ENCODE measurements around the gene THBS4.

The THBS4 gene

DNA sequence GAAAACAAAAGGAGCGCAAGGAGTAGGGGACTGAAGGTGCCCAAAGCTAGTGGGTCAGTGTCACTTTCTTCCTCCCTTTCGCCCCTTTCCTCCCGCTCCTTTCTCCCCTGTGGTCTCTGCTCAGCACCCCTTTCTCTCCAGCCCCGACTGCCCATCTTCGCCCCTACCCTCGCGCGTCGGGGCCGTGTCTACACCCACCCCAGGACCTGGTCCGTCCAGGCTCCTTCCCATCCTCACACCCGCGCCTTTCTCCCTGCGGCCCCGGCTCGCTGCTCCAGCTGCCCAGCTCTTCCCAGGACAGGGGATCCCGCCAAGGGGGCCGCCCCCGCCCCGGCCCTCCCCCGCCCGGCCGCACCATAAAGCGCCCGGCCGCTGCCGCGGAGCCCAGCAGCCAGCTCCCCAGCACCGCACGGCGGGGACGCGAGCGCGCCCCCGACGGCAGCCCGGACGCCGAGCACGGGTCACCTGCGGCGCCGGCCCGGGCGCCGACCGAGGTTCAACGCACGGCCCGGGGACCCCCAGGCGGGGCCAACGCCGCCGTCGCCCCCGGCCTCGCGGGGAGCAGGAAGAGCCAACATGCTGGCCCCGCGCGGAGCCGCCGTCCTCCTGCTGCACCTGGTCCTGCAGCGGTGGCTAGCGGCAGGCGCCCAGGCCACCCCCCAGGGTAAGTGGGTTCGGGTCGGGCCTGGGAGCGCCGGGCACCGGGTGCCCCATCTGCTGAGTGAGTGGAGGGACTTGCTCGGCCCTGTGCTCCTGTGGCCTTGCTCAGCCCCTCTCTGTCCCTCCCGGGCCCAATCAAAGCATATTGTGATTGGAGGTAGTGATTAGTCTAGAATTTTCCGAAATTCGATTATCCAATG lies at the start of gene THBS4:
Gene THBS4 (plus strand): TSS at position 387 of the 860 bp plus-strand sequence. CDS start 190 bp downstream, at position 577.
- no peak for DNase-seq

DNA sequence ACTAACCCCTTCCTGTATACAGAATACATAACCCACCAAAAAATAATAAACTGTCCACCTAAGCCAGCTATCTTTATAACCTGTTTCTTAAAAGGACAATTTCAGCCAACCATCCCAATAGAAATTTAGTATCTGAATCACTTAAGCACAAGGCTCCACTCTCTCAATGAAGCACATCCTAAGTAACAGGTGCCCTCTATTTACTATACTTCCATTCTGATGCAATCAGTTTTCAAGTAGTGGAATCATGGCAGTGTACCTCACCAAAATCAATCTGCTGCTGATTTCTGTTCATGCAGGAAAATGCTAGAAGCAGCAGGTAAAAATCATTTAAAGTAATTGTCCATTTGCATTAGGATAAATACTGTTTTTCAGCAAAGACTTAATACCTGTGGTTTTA lies 48.9 kb upstream of the THBS4 start:
- DNase-seq, result no peak

DNA sequence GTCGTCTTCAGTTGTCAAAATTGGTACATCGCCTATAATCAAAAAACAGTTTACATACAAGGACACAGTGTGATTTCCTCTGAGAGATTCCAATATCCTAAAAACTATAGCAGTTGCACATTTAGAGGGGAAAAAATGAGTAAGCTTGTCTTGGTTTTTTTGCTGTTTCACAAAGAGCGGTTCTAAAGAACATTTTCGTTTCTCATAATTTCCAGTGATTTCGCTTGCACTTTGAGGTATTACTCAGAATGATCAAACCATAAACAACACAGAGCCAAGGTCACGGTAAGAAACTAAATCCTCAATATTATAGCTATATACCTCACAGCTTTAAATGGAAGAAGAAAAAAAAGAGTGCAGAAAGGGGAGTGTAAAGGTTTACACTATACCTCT lies 44.9 kb upstream of the THBS4 start:
- no peak for DNase-seq

GRCh38 chr5:79990598-79991507 lies 44.3 kb upstream of the THBS4 start, which contains the start of gene MTX3:
Gene MTX3, minus strand, starts transcription at chr5:79991262. Its CDS starts 24 bp downstream, at chr5:79991238.
- DNase-seq, result peak; percentile 91 to 94

- DNase-seq, result no peak
These were observed 42.1 kb upstream of the THBS4 start for GRCh38 chr5:79992891-79993657.

GRCh38 chr5:79999722-80000121 lies 35.4 kb upstream of the THBS4 start:
- DNase-seq, result no peak

- DNase-seq, result no peak
These were observed 32.5 kb upstream of the THBS4 start for GRCh38 chr5:80002677-80003076.

GRCh38 chr5:80008995-80009765 lies 26.0 kb upstream of the THBS4 start:
- DNase-seq, result no peak

DNA sequence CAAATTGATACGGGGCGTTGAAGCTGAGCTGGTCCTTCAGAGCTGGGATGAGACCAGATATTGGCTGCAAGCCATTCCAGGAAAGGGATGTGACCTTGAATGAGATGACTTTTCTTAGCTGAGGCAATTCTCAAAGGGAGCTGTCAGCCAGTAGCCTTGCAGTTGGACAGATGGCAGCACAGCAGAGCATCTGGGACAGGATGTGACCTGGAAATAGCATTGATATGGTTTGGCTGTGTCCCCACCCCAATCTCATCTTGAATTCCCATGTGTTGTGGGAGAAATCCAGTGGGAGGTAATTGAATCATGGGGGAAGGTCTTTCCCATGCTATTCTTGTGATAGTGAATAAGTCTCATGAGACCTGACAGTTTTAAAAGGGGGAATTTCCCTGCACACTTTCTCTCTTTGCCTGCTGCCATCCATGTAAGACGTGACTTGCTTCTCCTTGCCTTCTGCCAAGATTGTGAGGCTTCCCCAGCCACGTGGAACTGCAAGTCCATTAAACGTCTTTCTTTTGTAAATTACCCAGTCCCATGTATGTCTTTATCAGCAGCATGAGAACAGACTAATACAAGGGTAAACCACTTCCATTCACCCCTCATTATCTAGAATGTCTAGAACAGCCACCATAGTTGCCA lies 24.3 kb upstream of the THBS4 start:
- DNase-seq, result no peak

DNA sequence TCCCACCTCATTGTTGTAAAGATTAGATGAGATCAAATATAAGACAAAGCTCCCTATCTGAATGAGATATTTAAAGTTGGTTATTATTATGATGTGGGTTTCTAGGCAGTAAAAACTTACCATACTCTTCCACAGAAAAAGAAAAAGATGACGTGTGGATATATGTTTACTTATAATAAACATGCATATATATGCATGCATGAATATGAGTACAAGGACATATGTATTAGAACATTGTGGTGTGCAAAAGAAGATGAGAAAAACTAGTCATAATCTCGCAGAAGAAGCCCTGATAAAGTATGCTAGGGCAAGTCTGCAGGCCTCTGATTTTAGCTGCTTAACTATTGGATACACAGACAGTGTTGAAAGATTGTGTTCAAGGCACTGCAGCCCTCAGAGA lies 10.1 kb upstream of the THBS4 start:
- DNase-seq, result no peak

GRCh38 chr5:80026841-80027240 lies 8.3 kb upstream of the THBS4 start:
- DNase-seq, result no peak

DNA sequence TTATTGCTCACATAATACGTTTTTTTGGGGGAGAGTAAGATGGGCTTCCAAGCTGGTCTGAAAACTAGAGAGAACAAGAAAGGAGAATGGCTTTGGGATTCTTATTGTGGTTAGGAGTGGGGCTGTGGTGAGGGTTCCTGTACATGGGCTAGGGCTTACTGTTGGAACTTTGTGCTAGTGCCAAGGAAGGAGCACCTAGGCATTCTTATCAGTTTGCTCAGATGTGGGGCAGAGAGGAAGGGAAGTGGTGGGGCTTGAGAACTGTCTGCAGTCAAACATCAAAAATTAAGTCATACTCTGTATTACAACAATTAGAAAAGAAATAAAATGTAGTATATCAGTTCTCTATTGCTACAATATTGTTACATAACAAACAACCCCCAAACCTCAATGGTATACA lies 4.0 kb upstream of the THBS4 start:
- DNase-seq, result no peak

- no peak for DNase-seq
These were observed 1.6 kb upstream of the THBS4 start for GRCh38 chr5:80033513-80033912.

GRCh38 chr5:80034559-80034958 lies 589 bp upstream of the THBS4 start:
- DNase-seq, result no peak

GRCh38 chr5:80035839-80036238 lies 691 bp downstream of the THBS4 start:
- no peak for DNase-seq

DNA sequence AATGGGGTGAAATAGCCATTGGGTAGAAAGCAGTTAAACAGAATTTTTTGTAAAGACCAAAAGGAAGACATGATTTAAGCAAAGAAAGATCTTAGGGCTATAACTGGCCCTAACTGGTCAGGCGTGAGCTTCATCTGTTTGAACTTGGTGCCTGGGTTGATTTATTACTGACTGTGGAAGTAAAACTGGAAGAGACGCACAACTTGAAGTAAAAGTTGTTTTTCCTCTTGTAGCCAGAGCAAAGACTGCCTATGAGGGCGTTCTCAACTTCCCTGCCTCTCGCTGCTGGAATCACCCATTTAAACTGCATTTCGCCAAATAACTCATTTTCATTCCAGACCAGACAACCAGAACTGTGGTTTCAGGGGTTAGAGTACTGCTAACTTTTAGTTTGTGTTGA lies 1.5 kb downstream of the THBS4 start:
- no peak for DNase-seq

DNA sequence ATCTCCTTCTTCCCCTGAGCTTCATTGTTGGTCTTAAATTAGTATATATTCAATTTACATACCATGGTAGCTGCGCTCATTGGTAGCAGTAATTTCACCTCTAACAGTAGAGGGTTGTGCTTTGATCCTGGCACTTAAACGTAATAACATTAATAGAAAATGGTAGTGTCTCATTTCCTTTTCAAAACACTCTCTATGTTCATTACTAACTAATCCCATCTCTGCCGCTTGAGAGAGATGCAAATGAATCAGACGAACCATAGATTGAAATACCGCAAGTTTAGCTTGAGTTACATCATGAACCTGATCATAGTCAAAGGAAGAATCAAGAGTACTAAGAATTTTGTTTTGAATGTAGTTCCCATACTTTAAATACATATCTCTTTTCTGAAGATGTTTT lies 2.2 kb downstream of the THBS4 start:
- no peak for DNase-seq

DNA sequence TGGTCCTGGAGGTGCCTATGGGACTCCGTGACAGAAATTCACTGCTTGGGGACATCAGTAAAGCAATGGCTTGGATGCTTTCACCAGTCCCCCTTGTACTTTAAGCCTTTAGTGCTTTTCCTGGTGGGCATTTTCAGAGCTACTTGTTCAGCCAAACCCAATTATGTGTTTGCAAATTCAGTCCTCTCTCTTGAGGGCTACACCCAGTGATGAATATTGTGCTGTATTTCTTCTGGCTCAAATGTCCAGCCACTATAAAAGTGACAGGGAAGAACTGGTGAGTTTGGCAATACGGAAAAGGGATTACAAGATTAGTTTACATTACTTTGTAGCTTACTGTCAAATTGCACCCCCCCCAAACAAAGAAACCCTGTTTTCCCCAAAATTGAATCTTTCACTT lies 4.5 kb downstream of the THBS4 start:
- DNase-seq, result no peak

DNA sequence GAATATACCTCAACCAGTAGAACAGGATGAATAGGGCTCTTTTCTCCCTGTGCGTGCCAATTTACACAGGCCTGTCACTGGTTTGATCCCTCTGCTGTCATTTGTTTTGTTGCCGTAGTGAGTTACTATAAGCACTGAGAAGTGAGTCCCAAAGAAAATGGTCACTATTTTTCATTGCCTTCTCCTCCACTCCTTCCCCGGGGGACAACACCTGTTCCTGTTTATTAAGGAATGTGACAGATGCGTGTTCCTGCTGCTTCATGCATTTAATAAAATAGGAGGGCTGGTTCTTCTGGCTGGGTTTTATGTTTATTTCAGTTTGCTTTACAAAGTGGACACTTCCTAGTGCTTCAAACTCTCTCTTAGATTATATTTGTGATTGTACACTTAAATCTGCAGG lies 6.4 kb downstream of the THBS4 start:
- DNase-seq, result no peak

DNA sequence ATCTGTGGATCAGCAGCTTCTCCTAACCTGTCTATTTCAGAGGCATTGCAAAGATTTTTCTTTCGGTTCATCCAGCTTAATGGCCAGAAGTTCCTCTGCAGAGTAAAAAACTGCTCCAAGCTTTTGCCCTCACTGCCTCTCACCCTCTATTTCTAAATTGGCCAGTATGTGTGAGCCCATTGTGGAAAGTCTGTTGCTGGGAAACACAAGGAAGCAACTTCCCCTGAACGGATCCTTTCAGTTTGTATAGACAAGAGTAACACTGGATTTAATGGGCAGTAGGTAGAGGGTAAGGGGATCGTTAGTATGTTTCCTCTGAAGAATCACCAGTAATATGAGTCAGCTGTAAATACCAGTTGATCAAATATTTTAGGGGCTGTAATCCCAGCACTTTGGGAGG lies 7.2 kb downstream of the THBS4 start:
- no peak for DNase-seq

- DNase-seq, result no peak
These were observed 8.0 kb downstream of the THBS4 start for GRCh38 chr5:80043187-80043586.

All from activated CD4-positive, alpha-beta T cell treated with anti-CD3 and anti-CD28 coated beads, Interleukin-2, amount 50 U/mL, for 48 hours (primary cell).